ENCODE measurements around the gene NCF2.

Gene NCF2

DNA sequence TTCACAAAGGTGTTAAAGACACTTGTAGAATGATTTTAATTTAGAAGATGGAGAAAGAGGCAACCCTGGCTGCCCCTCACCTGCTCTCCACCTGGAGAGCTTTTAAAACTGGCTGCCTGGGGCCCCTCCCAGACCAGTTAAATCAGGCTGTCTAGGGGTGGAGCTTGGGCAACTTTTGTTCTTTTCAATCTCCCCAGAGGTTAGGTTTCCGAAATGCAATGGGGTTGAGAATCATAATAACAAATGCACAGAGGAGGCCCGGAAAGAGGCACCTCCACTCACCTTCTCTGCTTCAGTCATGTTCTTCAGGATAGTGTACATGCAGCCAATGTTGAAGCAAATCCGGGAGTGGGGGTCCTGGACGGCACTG, 400 bp downstream of the NCF2 start:
- DNase-seq (ENCODE audit: low read depth, low spot score), result no peak
- H3K4me3 ChIP-seq (ENCODE audit: low read length), result no peak overlapping the region

DNA sequence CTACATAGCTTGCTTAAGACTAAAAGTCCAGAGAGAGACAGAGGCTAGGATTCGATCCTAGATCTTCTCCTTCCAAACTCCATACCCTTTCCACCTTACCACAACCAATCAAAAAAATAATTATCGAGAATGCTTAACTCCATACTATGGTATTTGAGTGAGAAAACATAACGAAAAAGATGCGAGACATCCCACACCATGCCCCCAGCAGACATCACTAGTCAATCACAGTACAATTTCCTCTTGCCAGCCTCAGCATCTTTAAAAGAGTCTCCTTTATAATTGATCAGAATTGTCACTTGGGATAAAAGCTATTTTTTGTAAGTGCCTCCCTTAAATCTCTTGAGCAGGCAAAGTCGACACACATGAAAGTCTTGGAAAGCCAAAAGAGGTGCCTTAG, 875 bp downstream of the NCF2 start:
- DNase-seq (ENCODE audit: low read depth, low spot score), result no peak
- no peak overlapping the region for H3K4me3 ChIP-seq (ENCODE audit: low read length)

DNA sequence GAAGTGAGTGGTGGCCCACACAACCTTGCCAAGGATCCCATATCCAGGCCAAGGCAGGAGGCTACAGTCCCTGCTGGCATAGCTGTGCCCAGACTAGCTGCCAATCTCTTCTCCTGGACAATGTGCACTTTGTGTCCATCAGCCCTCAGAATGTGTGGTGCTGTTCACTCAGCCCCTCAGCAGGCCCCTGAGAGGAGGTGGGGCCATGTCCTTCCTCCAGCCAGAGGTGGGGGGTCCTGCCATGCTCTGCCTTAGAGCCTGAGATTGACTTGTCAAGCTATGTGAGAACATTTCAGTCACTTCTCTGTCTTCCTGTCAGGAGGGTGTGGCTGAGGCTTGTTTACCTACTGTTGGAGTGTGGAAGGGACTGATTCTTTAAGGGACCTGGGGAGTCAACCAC, 1.4 kb downstream of the NCF2 start:
- no peak for DNase-seq (ENCODE audit: low read depth, low spot score)
- H3K4me3 ChIP-seq (ENCODE audit: low read length), result no peak overlapping the region

DNA sequence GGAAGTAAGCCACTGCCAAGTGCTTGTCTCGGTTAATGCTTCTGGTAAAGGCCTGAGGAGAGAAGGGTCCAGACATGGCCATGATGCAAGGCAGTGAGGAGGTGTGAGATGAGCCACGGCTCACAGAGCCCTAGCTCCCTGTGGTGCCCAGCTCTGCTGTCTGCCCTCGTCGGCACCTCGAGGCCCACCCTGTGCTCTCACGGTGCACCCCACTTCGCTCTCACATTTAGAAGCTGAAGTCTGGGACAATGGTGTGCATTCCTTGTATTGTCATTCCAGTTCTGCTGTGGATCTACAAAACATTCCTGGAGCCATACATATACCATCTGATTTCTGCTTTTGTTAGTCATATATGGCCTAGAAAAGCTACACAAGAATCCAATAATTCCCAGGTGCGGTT, 3.3 kb downstream of the NCF2 start:
- no peak for DNase-seq (ENCODE audit: low read depth, low spot score)

GRCh38 chr1:183586455-183586854, 3.8 kb downstream of the NCF2 start:
- DNase-seq (ENCODE audit: low read depth, low spot score), result no peak
- no peak overlapping the region for H3K4me3 ChIP-seq (ENCODE audit: low read length)

More for the DNA sequence above, 3.3 kb downstream of the NCF2 start:
- H3K4me3 ChIP-seq (ENCODE audit: low read length), result no peak overlapping the region

- no peak for DNase-seq (ENCODE audit: low read depth, low spot score)
- H3K4me3 ChIP-seq (ENCODE audit: low read length), result no peak overlapping the region
These were observed 5.2 kb downstream of the NCF2 start for GRCh38 chr1:183585038-183585437.

- DNase-seq (ENCODE audit: low read depth, low spot score), result no peak
- H3K4me3 ChIP-seq (ENCODE audit: low read length), result no peak overlapping the region
These were observed 6.1 kb downstream of the NCF2 start for GRCh38 chr1:183584147-183584546.

- DNase-seq (ENCODE audit: low read depth, low spot score), result no peak
These were observed 6.8 kb downstream of the NCF2 start for GRCh38 chr1:183583466-183583865.

DNA sequence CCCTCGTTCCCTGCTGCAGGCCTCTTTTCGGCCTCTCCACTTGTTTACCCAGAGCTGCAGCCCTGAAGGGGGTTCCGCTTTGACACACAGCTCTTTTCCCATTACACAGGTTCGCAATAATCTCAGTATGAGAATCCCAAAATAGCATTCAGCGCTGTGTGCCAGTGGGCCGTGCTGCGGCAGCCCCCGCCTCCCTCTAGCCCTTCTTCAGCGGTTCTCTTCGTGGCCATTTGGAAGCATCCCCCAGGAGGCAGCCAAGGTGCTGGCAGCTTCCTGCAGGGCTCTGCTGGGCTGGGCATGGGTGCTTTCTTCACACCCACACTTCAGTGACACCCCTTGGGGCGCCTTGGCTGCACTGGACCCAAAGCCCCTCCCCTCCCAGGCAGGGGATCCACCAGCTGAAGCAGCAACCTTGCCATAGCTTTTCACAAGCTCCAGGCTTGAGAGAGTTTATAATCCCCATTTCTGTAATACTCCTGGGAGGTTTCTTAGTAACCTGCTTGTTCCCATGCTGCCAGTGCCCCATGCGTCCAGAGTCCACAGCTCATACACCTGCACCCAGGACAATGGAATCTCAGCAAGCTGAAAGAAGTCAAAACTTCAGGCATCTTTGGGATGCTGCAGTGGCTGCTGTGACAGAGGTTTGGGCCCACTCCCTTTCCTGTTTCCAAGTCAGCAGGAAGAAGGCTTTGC, 8.1 kb downstream of the NCF2 start:
- no peak overlapping the region for H3K4me3 ChIP-seq (ENCODE audit: low read length)
- DNase-seq (ENCODE audit: low read depth, low spot score), result no peak

More at GRCh38 chr1:183583466-183583865, 6.8 kb downstream of the NCF2 start:
- no peak overlapping the region for H3K4me3 ChIP-seq (ENCODE audit: low read length)

- no peak overlapping the region for H3K4me3 ChIP-seq (ENCODE audit: low read length)
- DNase-seq (ENCODE audit: low read depth, low spot score), result peak; percentile 76
These were observed 10.0 kb downstream of the NCF2 start for GRCh38 chr1:183580281-183580682.

DNA sequence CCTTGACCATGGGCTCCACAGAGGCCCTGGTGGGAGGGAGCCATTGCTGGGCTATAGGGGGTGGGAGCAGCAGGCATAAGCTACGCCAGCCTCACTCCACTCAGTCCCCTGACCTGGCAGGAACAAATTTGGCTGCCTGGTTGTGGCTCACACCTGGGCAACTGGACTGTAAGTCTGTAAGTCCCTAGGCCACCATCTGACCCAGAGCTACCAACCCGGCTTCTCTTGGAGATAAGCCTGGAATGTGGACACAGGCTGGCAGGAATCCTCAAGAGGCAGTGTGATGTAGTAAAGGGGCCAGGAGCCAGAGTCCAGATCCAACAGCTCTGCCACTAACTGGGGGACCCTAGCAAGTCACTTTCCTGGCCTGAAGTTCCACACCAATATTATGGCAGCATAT, 11.4 kb downstream of the NCF2 start:
- no peak for DNase-seq (ENCODE audit: low read depth, low spot score)
- no peak overlapping the region for H3K4me3 ChIP-seq (ENCODE audit: low read length)

- DNase-seq (ENCODE audit: low read depth, low spot score), result peak; percentile 57
- H3K4me3 ChIP-seq (ENCODE audit: low read length), result no peak overlapping the region
These were observed 12.3 kb downstream of the NCF2 start for GRCh38 chr1:183577897-183578465.

DNA sequence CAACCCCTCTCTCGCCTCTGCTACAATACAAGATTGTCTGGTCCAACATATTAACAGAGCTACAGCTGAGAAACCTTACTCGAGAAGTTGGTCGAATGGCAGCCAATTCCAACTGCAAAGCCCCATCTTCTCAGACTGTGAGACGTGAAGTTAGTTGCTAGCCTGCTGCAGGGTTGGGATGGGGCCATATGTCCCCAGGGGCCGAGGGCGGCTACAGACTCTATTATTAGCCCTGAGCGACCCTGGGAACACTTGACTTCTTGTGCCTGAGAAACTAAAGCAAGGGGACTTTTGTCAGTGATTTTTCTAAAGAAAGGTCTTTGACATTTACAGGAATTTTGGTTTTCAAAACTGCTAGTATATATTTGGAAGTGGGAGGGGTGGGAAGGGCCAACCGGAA, 13.7 kb downstream of the NCF2 start:
- no peak overlapping the region for H3K4me3 ChIP-seq (ENCODE audit: low read length)
- DNase-seq (ENCODE audit: low read depth, low spot score), result no peak

DNA sequence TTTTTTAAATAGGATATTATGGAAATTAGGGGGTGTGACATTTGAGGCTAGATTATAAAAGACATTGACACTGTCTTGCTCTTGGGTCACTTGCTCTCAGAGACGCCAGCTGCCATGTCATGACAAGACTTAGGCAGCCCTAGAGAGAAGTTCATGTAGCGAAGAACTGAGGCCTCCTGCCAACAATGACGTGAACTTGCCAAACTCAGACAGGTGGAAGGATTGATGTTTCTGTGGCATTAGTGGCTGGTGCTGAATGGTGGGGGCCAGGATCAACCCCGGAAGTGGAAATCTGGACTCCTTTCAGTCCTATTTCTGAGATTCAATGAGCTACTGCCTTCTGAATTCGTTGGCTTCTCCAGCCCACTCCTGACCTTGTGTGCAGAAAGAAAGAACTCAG, 14.7 kb downstream of the NCF2 start:
- H3K4me3 ChIP-seq (ENCODE audit: low read length), result no peak overlapping the region
- DNase-seq (ENCODE audit: low read depth, low spot score), result no peak

GRCh38 chr1:183572721-183573120, 17.5 kb downstream of the NCF2 start:
- no peak for DNase-seq (ENCODE audit: low read depth, low spot score)
- no peak overlapping the region for H3K4me3 ChIP-seq (ENCODE audit: low read length)

DNA sequence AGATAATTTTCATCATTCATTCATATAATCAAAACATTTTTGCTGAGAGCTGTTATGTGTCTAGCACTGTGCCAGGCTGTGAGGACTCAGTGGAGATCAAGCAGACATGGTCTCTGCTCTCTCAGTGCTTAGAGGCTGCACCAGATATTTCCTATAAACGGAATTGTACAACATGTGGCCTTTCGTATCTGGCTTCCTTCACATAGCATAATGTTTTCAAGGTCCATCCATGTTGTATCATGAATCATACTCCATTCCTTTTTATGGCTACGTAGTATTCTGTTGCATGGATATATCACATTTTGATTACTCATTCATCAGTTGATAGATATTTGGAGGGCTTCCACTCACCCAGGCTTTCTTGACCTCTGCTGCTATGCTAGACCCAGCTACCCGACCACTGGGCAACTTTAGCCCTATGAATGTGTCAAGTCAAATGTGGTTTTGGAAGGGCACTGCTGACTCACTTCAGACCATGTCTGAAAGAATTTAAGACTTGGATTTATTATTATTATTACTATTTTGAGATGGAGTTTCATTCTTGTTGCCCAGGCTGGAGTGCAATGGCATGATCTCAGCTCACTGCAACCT, 18.5 kb downstream of the NCF2 start:
- no peak for DNase-seq (ENCODE audit: low read depth, low spot score)
- no peak overlapping the region for H3K4me3 ChIP-seq (ENCODE audit: low read length)

DNA sequence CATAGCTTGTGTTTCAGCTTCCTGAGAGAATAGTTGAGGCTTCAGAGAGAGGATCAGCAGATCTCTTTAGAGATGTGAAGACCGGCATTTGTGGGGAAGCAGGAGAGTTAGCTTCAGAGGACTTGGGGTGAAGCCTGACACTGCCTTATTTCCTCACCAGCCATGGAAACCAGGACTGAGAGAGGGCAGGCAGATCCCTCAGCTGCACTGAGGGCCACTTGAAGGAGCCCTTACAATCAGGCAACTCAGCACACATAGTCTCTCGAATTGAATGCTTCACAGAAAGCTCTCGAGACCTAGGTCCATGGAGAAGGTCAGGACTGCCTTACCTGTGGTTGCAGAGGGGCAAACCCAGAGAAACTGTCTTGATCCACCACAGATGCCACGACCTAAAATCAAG, 19.8 kb downstream of the NCF2 start:
- DNase-seq (ENCODE audit: low read depth, low spot score), result no peak
- H3K4me3 ChIP-seq (ENCODE audit: low read length), result no peak overlapping the region

DNA sequence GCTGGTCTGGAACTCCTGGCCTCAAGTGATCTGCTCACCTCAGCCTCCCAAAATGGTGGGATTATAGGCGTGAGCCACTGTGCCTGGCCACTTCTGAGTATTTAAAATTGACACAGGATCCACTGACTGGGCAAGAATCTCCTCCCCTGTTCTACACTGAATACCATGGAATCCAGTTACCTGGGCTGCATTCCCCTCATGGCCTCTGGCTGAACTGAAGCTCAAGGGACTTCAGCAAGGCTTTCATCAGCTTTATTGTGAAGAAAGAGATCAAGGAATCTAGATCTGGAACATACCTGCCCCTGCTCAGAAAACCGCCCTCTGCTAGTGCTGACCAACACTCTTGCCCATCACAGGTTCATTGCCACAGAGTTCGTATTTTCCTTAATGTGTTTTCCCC, 20.5 kb downstream of the NCF2 start:
- no peak overlapping the region for H3K4me3 ChIP-seq (ENCODE audit: low read length)
- DNase-seq (ENCODE audit: low read depth, low spot score), result no peak

DNA sequence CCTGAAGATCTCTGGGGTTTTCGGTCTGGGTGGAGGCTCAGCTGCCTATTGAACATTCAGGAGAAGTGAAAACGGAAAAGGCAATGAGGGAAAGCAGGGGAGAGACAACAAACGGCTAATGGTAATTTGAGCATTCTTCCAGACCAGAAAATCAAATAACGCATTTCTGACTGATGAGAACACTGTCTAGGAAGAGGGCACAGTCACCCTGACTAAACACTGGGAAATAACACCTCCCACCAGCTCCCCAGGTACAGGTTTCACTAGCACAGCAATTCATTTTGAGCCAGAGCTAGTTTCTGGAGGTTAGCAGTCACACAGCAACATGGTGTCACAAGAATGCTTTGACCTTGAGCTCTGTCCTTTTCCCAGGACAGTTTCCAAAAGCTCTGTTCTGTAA, 21.1 kb downstream of the NCF2 start:
- no peak overlapping the region for H3K4me3 ChIP-seq (ENCODE audit: low read length)
- no peak for DNase-seq (ENCODE audit: low read depth, low spot score)

- no peak overlapping the region for H3K4me3 ChIP-seq (ENCODE audit: low read length)
- DNase-seq (ENCODE audit: low read depth, low spot score), result no peak
These were observed 21.9 kb downstream of the NCF2 start for GRCh38 chr1:183568176-183569021.

Measured in Jurkat, Clone E6-1 (cell line).